Central memory CD8-positive, alpha-beta T cell (primary cell): ENCODE data around the gene CDC7.
A peak's percentile ranks its signal among the peaks of the same experiment; 100 is the strongest.
"Not testable (repeated sequence)": the region's sequence is repeated elsewhere in the genome, so short reads cannot be mapped to it uniquely, and the experiment has no call there.

Experiments used
- ATAC-seq: fragments of 150-1000 bp; cut with Tn5 transposase; replicated peaks from 2 replicates; pipeline ENCODE4 v1.10.0; 2022; ENCODE audit warnings: mild to moderate bottlenecking, moderate FRiP score, moderate number of reproducible peaks; ENCODE audit not compliant: poor library complexity, severe bottlenecking; ENCODE audit errors: extremely low read depth
- DNase-seq, 2 donors: peaks; one replicate each; pipeline ENCODE4 v3.0.0; 2021; ENCODE audit warnings: low spot score in 2 of 2
- H3K27ac Mint-ChIP-seq: one replicate; pipeline ENCODE4 v1.8.0; 2022; ENCODE audit warnings: low read depth, mild to moderate bottlenecking, moderate library complexity, mixed read lengths
- H3K27me3 Mint-ChIP-seq: one replicate; pipeline ENCODE4 v1.8.0; 2022; ENCODE audit warnings: mixed read lengths
- H3K36me3 Mint-ChIP-seq: one replicate; pipeline ENCODE4 v1.8.0; 2022; ENCODE audit warnings: mild to moderate bottlenecking, moderate library complexity, mixed read lengths; ENCODE audit not compliant: insufficient read depth
- H3K4me1 Mint-ChIP-seq: one replicate; pipeline ENCODE4 v1.8.0; 2022; ENCODE audit warnings: mixed read lengths
- H3K4me3 Mint-ChIP-seq: one replicate; pipeline ENCODE4 v1.8.0; 2022; ENCODE audit warnings: mild to moderate bottlenecking, moderate library complexity, mixed read lengths
- H3K9me3 Mint-ChIP-seq: one replicate; pipeline ENCODE4 v1.8.0; 2022; ENCODE audit warnings: mixed read lengths

Gene CDC7

GRCh38 chr1:91516605-91517004 lies 16.0 kb downstream of the CDC7 start:
- not testable (repeated sequence) for H3K4me3 Mint-ChIP-seq, H3K27me3 Mint-ChIP-seq, ATAC-seq, H3K27ac Mint-ChIP-seq, H3K36me3 Mint-ChIP-seq, H3K9me3 Mint-ChIP-seq, DNase-seq
- H3K4me1 Mint-ChIP-seq = peaks cover 33% of the 10 kb centered on the region

DNA sequence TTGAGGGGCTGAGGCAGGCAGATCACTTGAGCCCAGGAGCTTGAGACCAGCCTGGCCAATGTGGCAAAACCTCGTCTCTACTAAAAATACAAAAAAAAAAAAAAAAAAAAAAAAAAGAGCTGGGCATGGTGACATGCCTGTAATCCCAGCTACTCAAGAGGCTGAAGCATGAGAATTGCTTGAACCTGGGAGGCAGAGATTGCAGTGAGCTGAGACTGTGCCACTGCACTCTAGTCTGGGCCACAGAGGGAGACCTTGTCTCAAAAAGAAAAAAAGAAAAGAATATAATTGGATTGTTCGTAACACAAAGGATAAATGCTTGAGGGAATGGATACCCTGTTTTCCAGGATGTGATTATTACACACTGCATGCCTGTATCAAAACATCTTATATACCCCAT lies 18.5 kb downstream of the CDC7 start:
- not testable (repeated sequence) for H3K36me3 Mint-ChIP-seq, H3K4me3 Mint-ChIP-seq, DNase-seq, H3K9me3 Mint-ChIP-seq, H3K27me3 Mint-ChIP-seq, ATAC-seq
- H3K27ac Mint-ChIP-seq = peak overlapping the region; percentile 70
- H3K4me1 Mint-ChIP-seq = peaks cover 50% of the 10 kb centered on the region

DNA sequence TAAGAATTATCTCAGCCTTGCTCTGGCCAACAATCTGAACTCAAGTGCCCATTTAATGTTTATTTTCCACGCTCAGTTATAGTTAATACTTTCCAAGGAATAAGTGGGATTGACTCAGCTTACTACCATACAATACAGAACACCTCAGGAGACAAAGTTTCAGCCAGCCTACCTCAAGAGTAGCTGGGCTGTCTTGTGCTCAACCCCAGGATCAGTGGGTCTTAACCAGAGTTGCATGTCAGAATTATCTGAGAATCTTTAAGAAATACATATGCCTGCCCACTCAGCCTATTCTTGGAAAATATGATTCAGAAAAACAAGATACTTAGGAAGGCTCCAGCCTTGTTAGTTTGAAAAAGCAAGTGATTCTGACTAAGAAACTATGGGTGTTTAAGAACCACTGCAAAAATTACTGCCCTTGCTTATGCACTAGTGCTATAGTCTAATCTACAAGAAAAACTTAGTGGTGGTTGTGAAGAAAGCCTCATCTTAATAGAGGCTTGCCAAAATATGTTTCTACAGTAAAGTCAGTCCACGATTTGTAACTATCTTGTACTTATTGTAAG lies 20.4 kb downstream of the CDC7 start:
- Mint-ChIP-seq H3K4me3 (no peak overlapping the region), H3K27me3 (no peaks in the 10 kb centered on the region), H3K4me1 (peaks cover 47% of the 10 kb centered on the region), H3K27ac (no peak overlapping the region), H3K36me3 (no peaks in the 10 kb centered on the region), H3K9me3 (no peaks in the 10 kb centered on the region)
- ATAC-seq (no peak), DNase-seq (no peak)

GRCh38 chr1:91523482-91523881 lies 22.8 kb downstream of the CDC7 start:
- H3K27ac Mint-ChIP-seq = peak overlapping the region; percentile 9
- H3K36me3 Mint-ChIP-seq = no peaks in the 10 kb centered on the region
- H3K27me3 Mint-ChIP-seq = no peaks in the 10 kb centered on the region
- H3K9me3 Mint-ChIP-seq = no peaks in the 10 kb centered on the region
- ATAC-seq = peak; percentile 62
- no peak for DNase-seq
- H3K4me1 Mint-ChIP-seq = peaks cover 34% of the 10 kb centered on the region
- no peak overlapping the region for H3K4me3 Mint-ChIP-seq

- ATAC-seq (no peak), DNase-seq (no peak)
- no peak overlapping the region for H3K4me3 Mint-ChIP-seq
- H3K36me3 Mint-ChIP-seq = no peaks in the 10 kb centered on the region
- no peaks in the 10 kb centered on the region for H3K27me3 Mint-ChIP-seq
- H3K27ac Mint-ChIP-seq = no peak overlapping the region
- no peaks in the 10 kb centered on the region for H3K9me3 Mint-ChIP-seq
- peaks cover 41% of the 10 kb centered on the region for H3K4me1 Mint-ChIP-seq
Measured at GRCh38 chr1:91526496-91526895, 25.8 kb downstream of the CDC7 start.

DNA sequence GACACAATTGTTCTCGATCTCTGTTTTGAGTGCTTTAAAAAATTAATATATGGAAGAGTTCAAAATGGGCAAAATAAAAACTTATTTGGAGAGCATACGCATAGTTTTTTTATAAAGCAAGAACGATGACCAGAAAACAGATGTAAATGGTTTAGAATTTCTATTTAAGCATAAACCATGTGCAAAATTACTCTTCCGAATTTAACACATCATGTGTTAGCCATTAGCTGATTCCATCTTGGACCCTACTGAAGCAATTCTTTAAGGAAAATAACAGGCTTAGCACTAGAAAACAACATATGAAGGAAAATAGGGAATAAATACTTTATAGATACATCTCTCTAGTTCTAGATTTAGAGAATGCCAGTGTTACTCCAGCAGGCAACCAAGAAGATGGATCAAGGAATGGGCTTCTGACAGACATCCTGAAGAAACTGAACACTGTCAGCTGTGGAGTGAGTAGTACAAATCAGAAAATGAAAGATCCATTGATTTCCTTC lies 26.7 kb downstream of the CDC7 start:
- no peak for ATAC-seq
- Mint-ChIP-seq H3K9me3 (no peaks in the 10 kb centered on the region), H3K27me3 (no peaks in the 10 kb centered on the region), H3K27ac (no peak overlapping the region), H3K4me3 (no peak overlapping the region), H3K36me3 (no peaks in the 10 kb centered on the region), H3K4me1 (peaks cover 41% of the 10 kb centered on the region)
- DNase-seq = no peak

GRCh38 chr1:91527781-91528180 lies 27.1 kb downstream of the CDC7 start:
- no peak for DNase-seq
- Mint-ChIP-seq H3K27ac (no peak overlapping the region), H3K4me3 (no peak overlapping the region), H3K27me3 (no peaks in the 10 kb centered on the region), H3K36me3 (peaks cover under 1% of the 10 kb centered on the region), H3K9me3 (no peaks in the 10 kb centered on the region), H3K4me1 (peaks cover 41% of the 10 kb centered on the region)
- ATAC-seq = no peak

DNA sequence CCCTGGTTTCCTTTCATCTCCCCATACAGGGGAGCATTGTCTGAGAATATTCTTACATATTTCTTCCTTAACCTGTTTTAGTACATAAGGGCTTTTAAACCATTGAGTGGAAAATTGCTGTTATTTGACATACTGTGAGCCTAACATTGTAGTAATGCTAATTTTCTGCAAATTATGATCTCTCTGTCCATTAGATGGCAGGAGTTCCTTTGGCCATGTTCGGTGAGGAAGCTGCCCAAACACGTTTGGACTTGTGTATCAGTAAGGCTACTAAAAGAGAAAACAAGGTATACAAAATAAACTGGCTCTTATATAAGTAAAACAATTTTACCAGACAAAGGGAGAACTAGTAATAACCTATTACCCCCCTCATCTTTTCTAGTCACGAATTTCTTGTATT lies 29.2 kb downstream of the CDC7 start:
- peaks cover 2% of the 10 kb centered on the region for H3K36me3 Mint-ChIP-seq
- peak overlapping the region; percentile 3 for H3K27ac Mint-ChIP-seq
- H3K4me1 Mint-ChIP-seq = peaks cover 40% of the 10 kb centered on the region
- no peak overlapping the region for H3K4me3 Mint-ChIP-seq
- ATAC-seq (no peak), DNase-seq (no peak)
- H3K9me3 Mint-ChIP-seq = no peaks in the 10 kb centered on the region
- H3K27me3 Mint-ChIP-seq = no peaks in the 10 kb centered on the region

- H3K9me3 Mint-ChIP-seq = peaks cover under 1% of the 10 kb centered on the region
- peak overlapping the region; percentile 77 for H3K27ac Mint-ChIP-seq
- peaks cover 54% of the 10 kb centered on the region for H3K4me1 Mint-ChIP-seq
- peak overlapping the region; percentile 54 for H3K4me3 Mint-ChIP-seq
- peak; percentile 40 for ATAC-seq
- DNase-seq = no peak
- no peaks in the 10 kb centered on the region for H3K27me3 Mint-ChIP-seq
- peaks cover 2% of the 10 kb centered on the region for H3K36me3 Mint-ChIP-seq
Measured at GRCh38 chr1:91533361-91534024, 32.8 kb downstream of the CDC7 start.

- no peaks in the 10 kb centered on the region for H3K27me3 Mint-ChIP-seq
- H3K4me1 Mint-ChIP-seq = peaks cover 64% of the 10 kb centered on the region
- no peak overlapping the region for H3K4me3 Mint-ChIP-seq
- H3K36me3 Mint-ChIP-seq = peaks cover 2% of the 10 kb centered on the region
- H3K9me3 Mint-ChIP-seq = peaks cover 8% of the 10 kb centered on the region
- DNase-seq (no peak), ATAC-seq (no peak)
- H3K27ac Mint-ChIP-seq = no peak overlapping the region
Measured at GRCh38 chr1:91535441-91535840, 34.8 kb downstream of the CDC7 start.

- H3K9me3 Mint-ChIP-seq = peaks cover 20% of the 10 kb centered on the region
- H3K4me3 Mint-ChIP-seq = no peak overlapping the region
- no peaks in the 10 kb centered on the region for H3K27me3 Mint-ChIP-seq
- H3K4me1 Mint-ChIP-seq = peaks cover 71% of the 10 kb centered on the region
- H3K27ac Mint-ChIP-seq = no peak overlapping the region
- ATAC-seq (no peak), DNase-seq (no peak)
- H3K36me3 Mint-ChIP-seq = peaks cover 4% of the 10 kb centered on the region
Measured at GRCh38 chr1:91537281-91537986, 36.8 kb downstream of the CDC7 start.

DNA sequence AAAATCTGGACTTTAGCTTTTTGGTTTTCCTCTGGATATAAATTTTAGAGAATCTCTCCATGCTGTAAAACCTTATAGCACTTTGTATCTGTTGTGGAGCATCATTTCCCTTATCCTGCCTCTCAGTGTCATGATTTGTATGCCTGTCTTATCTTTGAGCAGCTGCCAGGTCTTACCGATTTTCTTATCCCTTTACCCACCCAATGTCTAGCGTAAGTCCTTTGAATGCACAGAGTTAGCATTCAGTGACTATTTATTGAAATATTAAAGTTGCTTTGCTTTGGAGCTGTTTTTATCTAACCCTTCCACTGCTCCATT lies 37.3 kb downstream of the CDC7 start:
- Mint-ChIP-seq H3K27ac (no peak overlapping the region), H3K4me1 (peaks cover 71% of the 10 kb centered on the region), H3K27me3 (no peaks in the 10 kb centered on the region), H3K9me3 (peaks cover 20% of the 10 kb centered on the region), H3K4me3 (no peak overlapping the region), H3K36me3 (peaks cover 4% of the 10 kb centered on the region)
- ATAC-seq (no peak), DNase-seq (no peak)

- Mint-ChIP-seq H3K4me1 (peaks cover 78% of the 10 kb centered on the region), H3K27ac (peak overlapping the region; percentile 61), H3K27me3 (no peaks in the 10 kb centered on the region), H3K36me3 (peaks cover 6% of the 10 kb centered on the region), H3K9me3 (peaks cover 20% of the 10 kb centered on the region), H3K4me3 (peak overlapping the region; percentile 26)
- DNase-seq (no peak), ATAC-seq (no peak)
Measured at GRCh38 chr1:91540910-91541309, 40.3 kb downstream of the CDC7 start.
